ENCODE data around the gene REN.

DNA sequence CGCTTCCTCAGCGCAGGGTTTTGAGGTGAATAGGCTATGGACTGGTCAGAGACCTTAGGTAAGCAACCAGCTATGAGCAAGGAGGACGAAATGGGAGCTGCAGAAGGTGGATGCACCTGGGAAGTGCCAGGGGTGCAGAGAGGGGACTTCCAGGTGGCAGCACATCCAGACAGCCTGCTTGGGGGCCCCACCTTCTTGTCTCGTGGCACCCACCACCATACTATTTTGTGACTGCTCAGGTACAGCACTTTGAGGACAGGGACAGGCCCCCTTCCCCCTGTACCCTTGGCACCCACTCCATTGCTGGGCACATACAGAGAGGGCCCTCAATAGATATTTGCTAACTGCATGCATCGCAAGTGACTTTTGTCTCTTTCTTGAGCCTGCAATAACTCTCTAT is 30.9 kb upstream of the REN start:
- TF ChIP-seq CTCF (IDR thresholded peaks at IDR 0.05) (no peak), POLR2A (IDR thresholded peaks at IDR 0.05) (no peak)
